H1 (cell line): ENCODE results near the gene LDLRAD3. TPM values are rescaled to one million over a fixed set of nuclear protein-coding genes. Genes with fewer than 3 reads are reported as not detected.

Experiments
- CTCF ChIA-PET: fragments of 300-600 bp; sonication (Branson Sonifier 250); formaldehyde crosslinking; loops from one replicate; lab custom pipeline; 2021; ENCODE audit not compliant: partially characterized antibody; lab: Charles Lee
- POLR2A ChIA-PET: fragments of 300-600 bp; sonication (Branson Sonifier 250); formaldehyde crosslinking; loops from one replicate; lab custom pipeline; 2021; ENCODE audit warnings: inconsistent platforms; ENCODE audit not compliant: partially characterized antibody; lab: Charles Lee
- DNase-seq, 2 experiments: peaks; one replicate each; pipeline versions ENCODE4 v3.0.0 to v3.0.0-alpha.2; 2010 to 2022; ENCODE audit warnings: low spot score in 2 of 2, low read depth in 1 of 2, mixed read lengths in 1 of 2
- FAIRE-seq: peaks from 2 replicates; lab custom pipeline; 2011; peaks lifted over from hg19 to GRCh38; lab: Jason Lieb, UNC
- H2AFZ ChIP-seq: 2 replicates; pipeline ENCODE4 v1.8.1; 2012; ENCODE audit warnings: low read length, inconsistent platforms
- H2AK5ac ChIP-seq: 2 replicates; pipeline ENCODE4 v1.6.1; 2013; ENCODE audit warnings: low read depth, low read length
- H2BK120ac ChIP-seq: replicated peaks from 2 replicates; pipeline ENCODE3; 2013; ENCODE audit warnings: low read depth, low read length, inconsistent platforms
- H2BK12ac ChIP-seq: 2 replicates; pipeline ENCODE4 v1.6.1; 2013; ENCODE audit warnings: low read depth, low read length
- H2BK15ac ChIP-seq: 2 replicates; pipeline ENCODE4 v1.6.1; 2013; ENCODE audit warnings: low read length
- H2BK20ac ChIP-seq: 2 replicates; pipeline ENCODE4 v1.6.1; 2013; ENCODE audit warnings: low read length
- H2BK5ac ChIP-seq: 2 replicates; pipeline ENCODE4 v1.6.1; 2013; ENCODE audit warnings: low read depth, low read length
- H3K14ac ChIP-seq: 2 replicates; pipeline ENCODE4 v1.6.1; 2013; ENCODE audit warnings: inconsistent platforms; ENCODE audit not compliant: insufficient read length
- H3K18ac ChIP-seq: 2 replicates; pipeline ENCODE4 v1.6.1; 2013; ENCODE audit warnings: low read length; ENCODE audit errors: extremely low read depth
- H3K23ac ChIP-seq: 2 replicates; pipeline ENCODE4 v1.6.1; 2013; ENCODE audit warnings: inconsistent platforms; ENCODE audit not compliant: insufficient read length
- H3K23me2 ChIP-seq: 2 replicates; pipeline ENCODE4 v1.6.1; 2013; ENCODE audit warnings: low read depth, low read length
- H3K27ac ChIP-seq: 2 replicates; pipeline ENCODE4 v1.6.1; 2011; ENCODE audit warnings: low read depth, low read length, inconsistent platforms
- H3K27me3 ChIP-seq, 4 experiments: replicated peaks in 1 of 4; 1 replicate in 1 of 4; 2 replicates in 3 of 4; pipeline versions ENCODE4 v1.6.1 to v1.8.1; 2011 to 2013; ENCODE audit warnings: low read length in 3 of 4, mild to moderate bottlenecking in 3 of 4, inconsistent platforms in 2 of 4, mixed read lengths in 2 of 4, moderate library complexity in 1 of 4; ENCODE audit not compliant: control insufficient read depth in 3 of 4, insufficient read depth in 3 of 4; ENCODE audit errors: extremely low read depth in 1 of 4
- H3K36me3 ChIP-seq, 4 experiments: 2 replicates each; pipeline versions ENCODE4 v1.6.1 to v1.8.1; 2011 to 2013; ENCODE audit warnings: mild to moderate bottlenecking in 4 of 4, low read length in 3 of 4, moderate library complexity in 2 of 4, control low read depth in 1 of 4, inconsistent platforms in 1 of 4; ENCODE audit not compliant: insufficient read depth in 4 of 4, control insufficient read depth in 2 of 4
- H3K4ac ChIP-seq: replicated peaks from 2 replicates; pipeline ENCODE3; 2013; ENCODE audit warnings: low read length, low read depth, mixed read lengths, inconsistent platforms; ENCODE audit not compliant: insufficient read length
- H3K4me1 ChIP-seq, 4 experiments: replicated peaks in 1 of 4; 1 replicate in 1 of 4; 2 replicates in 3 of 4; pipeline versions ENCODE4 v1.6.1 to v1.8.1; 2011 to 2013; ENCODE audit warnings: low read length in 3 of 4, inconsistent platforms in 2 of 4, mixed read lengths in 1 of 4; ENCODE audit not compliant: insufficient read depth in 4 of 4, control insufficient read depth in 3 of 4
- H3K4me2 ChIP-seq, 2 experiments: 2 replicates each; pipeline versions ENCODE4 v1.6.1 to v1.8.1; 2011 to 2013; ENCODE audit warnings: low read depth in 2 of 2, low read length in 2 of 2, control low read depth in 1 of 2, inconsistent platforms in 1 of 2, mild to moderate bottlenecking in 1 of 2; ENCODE audit not compliant: insufficient read depth in 1 of 2
- H3K4me3 ChIP-seq, 4 experiments: fragments of 200-600, 300-600 bp in 1 of 4; sonication (generic), shearing (Covaris generic), sonication (Bioruptor Twin) in 1 of 4; 2 replicates each; pipeline versions ENCODE4 v1.5.1 to v1.8.1; 2011 to 2016; ENCODE audit warnings: low read length in 4 of 4, low read depth in 3 of 4, control low read depth in 2 of 4, inconsistent platforms in 2 of 4, mild to moderate bottlenecking in 2 of 4, mixed read lengths in 1 of 4, moderate library complexity in 1 of 4; ENCODE audit not compliant: insufficient read depth in 2 of 4; ENCODE audit errors: extremely low read depth in 1 of 4
- H3K56ac ChIP-seq: replicated peaks from 2 replicates; pipeline ENCODE3; 2013; ENCODE audit warnings: low read depth, mild to moderate bottlenecking, mixed read lengths, low read length, inconsistent platforms; ENCODE audit not compliant: insufficient read length
- H3K79me1 ChIP-seq: 2 replicates; pipeline ENCODE4 v1.6.1; 2013; ENCODE audit warnings: low read depth, low read length, control low read depth
- H3K79me2 ChIP-seq, 2 experiments: 2 replicates each; pipeline versions ENCODE4 v1.6.1 to v1.8.1; 2012 to 2013; ENCODE audit warnings: low read length in 2 of 2, mild to moderate bottlenecking in 2 of 2, inconsistent platforms in 1 of 2; ENCODE audit not compliant: insufficient read depth in 2 of 2, control insufficient read depth in 1 of 2
- H3K9ac ChIP-seq, 4 experiments: replicated peaks in 1 of 4; 1 replicate in 1 of 4; 2 replicates in 3 of 4; pipeline versions ENCODE4 v1.6.1 to v1.8.1; 2011 to 2013; ENCODE audit warnings: low read depth in 3 of 4, low read length in 3 of 4, control low read depth in 2 of 4, mild to moderate bottlenecking in 2 of 4, moderate library complexity in 2 of 4, inconsistent platforms in 1 of 4; ENCODE audit errors: extremely low read depth in 1 of 4
- H3K9me3 ChIP-seq, 2 experiments: 2 replicates each; pipeline versions ENCODE4 v1.6.1 to v1.8.1; 2012 to 2013; ENCODE audit warnings: mild to moderate bottlenecking in 2 of 2, moderate library complexity in 2 of 2, control low read depth in 1 of 2, inconsistent platforms in 1 of 2, low read depth in 1 of 2, low read length in 1 of 2, mixed read lengths in 1 of 2; ENCODE audit not compliant: insufficient read depth in 2 of 2
- H4K20me1 ChIP-seq, 2 experiments: replicated peaks in 1 of 2; 2 replicates each; pipeline versions ENCODE3 to v1.8.1; 2011 to 2013; ENCODE audit warnings: inconsistent platforms in 2 of 2, low read length in 2 of 2, mild to moderate bottlenecking in 1 of 2; ENCODE audit not compliant: insufficient read depth in 2 of 2, control insufficient read depth in 1 of 2
- H4K5ac ChIP-seq: 2 replicates; pipeline ENCODE4 v1.6.1; 2013; ENCODE audit warnings: low read length, low read depth, mixed read lengths, inconsistent platforms; ENCODE audit not compliant: insufficient read length
- H4K8ac ChIP-seq: 2 replicates; pipeline ENCODE4 v1.8.0; 2013; ENCODE audit warnings: mild to moderate bottlenecking, moderate library complexity, low read length, inconsistent platforms; ENCODE audit not compliant: insufficient read depth; ENCODE audit errors: extremely low read depth
- H4K91ac ChIP-seq: replicated peaks from 2 replicates; pipeline ENCODE3; 2013; ENCODE audit warnings: low read length, mixed read lengths, inconsistent platforms; ENCODE audit not compliant: insufficient read length
- TBP ChIP-seq: IDR thresholded peaks from 2 replicates; pipeline ENCODE4 v1.6.1; 2011; ENCODE audit warnings: low read depth, low read length, improper control_type of control experiment
- WGBS, 2 experiments: shearing (Covaris generic) in 1 of 2; methylation state at CpG; one replicate each; pipeline versions ENCODE4 v1.1.6 to v1.1.7; 2013 to 2015; ENCODE audit warnings: low lambda C conversion rate in 2 of 2, mixed read lengths in 2 of 2, inconsistent platforms in 1 of 2, low coverage in 1 of 2, missing lambda C conversion rate in 1 of 2; ENCODE audit not compliant: insufficient replicate concordance in 2 of 2, insufficient coverage in 1 of 2, insufficient read length in 1 of 2; ENCODE audit errors: extremely low coverage in 1 of 2, missing lambda C conversion rate in 1 of 2; 5-methylcytosine and 5-hydroxymethylcytosine counted together
- polyA plus RNA-seq, 7 experiments: library from polyadenylated mRNA; depleted of rRNA in 3 of 7; stranded (reverse) in 5 of 7; unstranded in 2 of 7; fragments of >200 nt in 5 of 7; fragments of 200-250 nt in 2 of 7; gene quantifications; 1 replicate in 5 of 7; 2 replicates in 1 of 7; 4 replicates in 1 of 7; pipeline versions ENCODE4 v1.2.1 to v1.2.3, GENCODE V29; 2011 to 2013; ENCODE audit warnings: missing spikeins in 2 of 7, mixed read lengths in 2 of 7
- total RNA-seq: library from RNA; stranded (reverse); fragmentation: NEBNext Ultra II Directional; extraction: Animal tissue kit (Norgen Biotek cat#: 25700); gene quantifications from 2 replicates; pipeline ENCODE4 v1.2.1, GENCODE V29; 2021

The LDLRAD3 gene
- total and polyA plus RNA-seq, 2 of the 8 experiments (the other 6 are each of a cell fraction or from before 2014, with no cell fraction given), result 18.6 to 22.8 TPM

DNA sequence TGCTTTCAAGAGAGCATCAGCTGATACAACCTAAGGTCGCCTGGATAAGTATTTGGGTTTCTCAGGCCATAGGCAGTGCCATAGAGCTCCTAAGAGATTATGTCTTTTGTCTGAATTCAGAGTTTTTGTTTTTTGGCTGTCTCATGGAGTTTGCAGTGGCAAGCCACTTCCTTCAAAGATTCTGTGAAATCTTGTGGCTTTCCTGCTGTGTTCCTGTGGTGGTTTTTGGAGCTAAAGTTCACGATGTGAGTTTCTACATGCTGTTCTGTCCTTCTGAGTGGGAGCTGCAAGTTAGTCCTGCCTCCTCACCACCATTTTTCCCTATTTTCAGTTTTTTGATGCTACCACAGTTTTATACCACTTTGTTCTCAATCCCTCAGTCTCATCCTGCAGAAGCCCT, 234.0 kb downstream of the LDLRAD3 start:
- no peaks in the 10 kb centered on the region for H3K9me3 ChIP-seq
- no peaks in the 10 kb centered on the region for H3K36me3 ChIP-seq
- no peak overlapping the region for H2AFZ ChIP-seq
- no peaks in the 10 kb centered on the region for H3K79me1 ChIP-seq
- H3K14ac ChIP-seq, result no peak overlapping the region
- H3K4me2 ChIP-seq, result no peak overlapping the region
- no peak overlapping the region for H3K23ac ChIP-seq
- H2BK5ac ChIP-seq, result no peak overlapping the region
- H3K79me2 ChIP-seq, result no peaks in the 10 kb centered on the region
- H3K4ac ChIP-seq, result no peak overlapping the region
- FAIRE-seq (no peak), DNase-seq (no peak)
- no peak overlapping the region for H3K9ac ChIP-seq
- H4K91ac ChIP-seq, result no peak overlapping the region
- ChIA-PET POLR2A (no interaction called here), CTCF (interaction anchor here (1.3 to 1.5 kb wide), 3 partner anchors 10 to 48 kb away, joined by 3 read pairs; no protein-coding TSS in a partner anchor)
- no peaks in the 10 kb centered on the region for H3K27me3 ChIP-seq
- no peak overlapping the region for H2BK120ac ChIP-seq
- H3K23me2 ChIP-seq, result no peaks in the 10 kb centered on the region
- no peaks in the 10 kb centered on the region for H3K4me1 ChIP-seq
- no peak overlapping the region for H3K27ac ChIP-seq
- H2AK5ac ChIP-seq, result no peak overlapping the region
- no peak overlapping the region for H3K18ac ChIP-seq
- 88% methylated on average over 2 of the region's 2 CpGs; no CpG with 5 or more reads in 1 of the 2 experiments for WGBS, 2 experiments
- H2BK20ac ChIP-seq, result no peak overlapping the region
- H4K20me1 ChIP-seq, result no peaks in the 10 kb centered on the region
- no peak overlapping the region for H3K4me3 ChIP-seq
- no peak overlapping the region for H4K5ac ChIP-seq
- no peak overlapping the region for H2BK15ac ChIP-seq
- no peak overlapping the region for H2BK12ac ChIP-seq
- H3K56ac ChIP-seq, result no peak overlapping the region
- no peak overlapping the region for H4K8ac ChIP-seq
- no peak for TF ChIP-seq TBP
